Testis (tissue), 3 donors: ENCODE results near the gene HHATL. TPM values are rescaled to one million over a fixed set of nuclear protein-coding genes. Genes with fewer than 3 reads are reported as not detected.

Source experiments
- DNase-seq: peaks from one replicate; pipeline ENCODE4 v3.0.0-alpha.2; 2019
- H3K27ac ChIP-seq, 2 donors: fragments of 200-600 bp; sonication (generic); one replicate each; pipeline ENCODE4 v1.5.1; 2019
- H3K27me3 ChIP-seq: fragments of 200-600 bp; sonication (generic); one replicate; pipeline ENCODE4 v1.5.1; 2019
- H3K36me3 ChIP-seq: fragments of 200-600 bp; sonication (generic); one replicate; pipeline ENCODE4 v1.5.1; 2017; ENCODE audit warnings: low read depth; ENCODE audit errors: missing control alignments
- H3K4me1 ChIP-seq: fragments of 200-600 bp; sonication (generic); one replicate; pipeline ENCODE4 v1.5.1; 2019
- H3K4me3 ChIP-seq, 2 donors: fragments of 200-600 bp; sonication (generic); one replicate each; pipeline ENCODE4 v1.5.1; 2017 to 2019
- H3K9me3 ChIP-seq: fragments of 200-600 bp; sonication (generic); one replicate; pipeline ENCODE4 v1.5.1; 2017
- CTCF ChIP-seq, 3 experiments: fragments of 450-650 bp in 2 of 3; fragments of 200-600 bp in 1 of 3; sonication (generic) in 1 of 3; IDR thresholded peaks; one replicate each; pipeline ENCODE4 v1.5.1; 2016 to 2019; ENCODE audit warnings: antibody characterized with exemption in 3 of 3, mild to moderate bottlenecking in 2 of 3, moderate library complexity in 1 of 3
- POLR2A ChIP-seq: fragments of 450-650 bp; IDR thresholded peaks from one replicate; pipeline ENCODE4 v1.6.1; 2017; ENCODE audit warnings: antibody characterized with exemption, mild to moderate bottlenecking, moderate library complexity
- WGBS, 2 donors: methylation state at CpG; one replicate each; pipeline ENCODE4 v1.1.5; 2018; 5-methylcytosine and 5-hydroxymethylcytosine counted together
- intact Hi-C: fragments of 100-400 bp; cut with DNase I; formaldehyde crosslinking; loops from one replicate; pipeline ENCODE4 v1.15.1; 2023; ENCODE audit warnings: low total_unique reads
- polyA plus RNA-seq: library from polyadenylated mRNA; stranded (reverse); fragments of 350-450 nt; fragmentation: Illumina TruSeq; extraction: RNeasy Lipid Tissue Mini Kit (QIAGEN cat#74804); gene quantifications from one replicate; pipeline ENCODE4 v1.2.3, GENCODE V29; 2014; ENCODE audit warnings: low read depth, low replicate concordance; ENCODE audit not compliant: insufficient read depth
- total RNA-seq, 2 donors: library from RNA; depleted of rRNA; stranded (reverse); fragments of >200 nt; gene quantifications; one replicate each; pipeline ENCODE4 v1.2.3, GENCODE V29; 2016

Gene HHATL
- total and polyA plus RNA-seq, 3 donors from 2014 or later = 6.1 to 7.2 (median 6.4) TPM

- H3K27ac ChIP-seq = no peak overlapping the region
- TF ChIP-seq POLR2A = no peak
- TF ChIP-seq CTCF (IDR thresholded peaks at IDR 0.05) = no peak
- no peaks in the 10 kb centered on the region for H3K36me3 ChIP-seq
- H3K4me3 ChIP-seq = no peak overlapping the region
- H3K9me3 ChIP-seq = no peaks in the 10 kb centered on the region
- intact Hi-C loops = no loop called here
- WGBS, 2 donors = 72 to 76% methylated on average over 3 of the region's 3 CpGs
- no peaks in the 10 kb centered on the region for H3K4me1 ChIP-seq
- H3K27me3 ChIP-seq = no peaks in the 10 kb centered on the region
- no peak for DNase-seq
Observed at GRCh38 chr3:42674146-42674545, 28.5 kb downstream of the HHATL start.

GRCh38 chr3:42673082-42673481, 29.5 kb downstream of the HHATL start:
- H3K4me1 ChIP-seq = no peaks in the 10 kb centered on the region
- no peaks in the 10 kb centered on the region for H3K9me3 ChIP-seq
- intact Hi-C loops = no loop called here
- no peaks in the 10 kb centered on the region for H3K36me3 ChIP-seq
- H3K27me3 ChIP-seq = no peaks in the 10 kb centered on the region
- no peak overlapping the region for H3K4me3 ChIP-seq
- DNase-seq = no peak
- no peak for TF ChIP-seq CTCF (IDR thresholded peaks at IDR 0.05)
- TF ChIP-seq POLR2A = no peak
- H3K27ac ChIP-seq = no peak overlapping the region

- intact Hi-C loops = no loop called here
- H3K27ac ChIP-seq = no peak overlapping the region
- no peaks in the 10 kb centered on the region for H3K36me3 ChIP-seq
- WGBS, 2 donors = 69 to 70% methylated on average over 1 of the region's 1 CpG
- H3K4me1 ChIP-seq = no peaks in the 10 kb centered on the region
- no peaks in the 10 kb centered on the region for H3K27me3 ChIP-seq
- TF ChIP-seq POLR2A (no peak), CTCF (IDR thresholded peaks at IDR 0.05) (no peak)
- H3K9me3 ChIP-seq = no peaks in the 10 kb centered on the region
- no peak overlapping the region for H3K4me3 ChIP-seq
- DNase-seq = no peak
Observed at GRCh38 chr3:42672515-42672914, 30.1 kb downstream of the HHATL start.

DNA sequence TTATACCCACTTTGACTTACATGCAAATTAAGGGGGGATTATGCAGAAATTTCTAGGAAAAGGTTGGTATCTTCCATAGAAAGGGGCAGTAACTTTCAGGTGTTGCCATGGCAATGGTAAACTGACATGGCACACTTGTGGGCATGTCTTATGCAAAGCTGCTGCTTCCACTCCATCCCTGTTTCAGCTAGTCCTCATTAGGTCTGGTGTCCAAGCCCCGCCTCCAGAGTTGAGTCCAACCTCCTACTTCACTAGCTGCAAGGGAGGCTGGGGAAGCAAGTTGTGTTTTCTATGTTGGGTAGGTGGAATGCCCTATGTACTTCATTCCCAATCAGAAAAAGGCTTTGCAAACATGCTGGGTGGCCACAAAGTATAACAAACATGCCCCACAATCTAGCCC, 31.9 kb downstream of the HHATL start:
- Histone ChIP-seq H3K4me3 (no peak overlapping the region), H3K9me3 (no peaks in the 10 kb centered on the region), H3K36me3 (no peaks in the 10 kb centered on the region), H3K4me1 (peaks cover 10% of the 10 kb centered on the region), H3K27me3 (no peaks in the 10 kb centered on the region), H3K27ac (no peak overlapping the region)
- 94 to 100% methylated on average over 1 of the region's 1 CpG for WGBS, 2 donors
- intact Hi-C loops = no loop called here
- DNase-seq = no peak
- no peak for TF ChIP-seq POLR2A
- no peak for TF ChIP-seq CTCF (IDR thresholded peaks at IDR 0.05)

GRCh38 chr3:42670051-42670576, 32.5 kb downstream of the HHATL start:
- 78 to 89% methylated on average over 6 to 7 of the region's 7 CpGs for WGBS, 2 donors
- H3K4me3 ChIP-seq = no peak overlapping the region
- intact Hi-C loops = no loop called here
- no peak overlapping the region for H3K27ac ChIP-seq
- H3K36me3 ChIP-seq = no peaks in the 10 kb centered on the region
- no peak for DNase-seq
- no peaks in the 10 kb centered on the region for H3K9me3 ChIP-seq
- no peak for TF ChIP-seq CTCF (IDR thresholded peaks at IDR 0.05)
- H3K27me3 ChIP-seq = no peaks in the 10 kb centered on the region
- H3K4me1 ChIP-seq = peaks cover 10% of the 10 kb centered on the region
